Ishikawa (cell line): ENCODE results near the gene PCID2.

Experiments
- RAD21 ChIP-seq: IDR thresholded peaks from 2 replicates; pipeline ENCODE4 v1.6.1; 2012; ENCODE audit warnings: low read depth
- TAF1 ChIP-seq: IDR thresholded peaks from 2 replicates; pipeline ENCODE4 v1.6.1; 2012; ENCODE audit warnings: low read depth, mild to moderate bottlenecking
- TF ChIP-seq, protein P1 (sequence below): IDR thresholded peaks from 2 replicates; pipeline ENCODE4 v1.6.1; 2012

DNA sequence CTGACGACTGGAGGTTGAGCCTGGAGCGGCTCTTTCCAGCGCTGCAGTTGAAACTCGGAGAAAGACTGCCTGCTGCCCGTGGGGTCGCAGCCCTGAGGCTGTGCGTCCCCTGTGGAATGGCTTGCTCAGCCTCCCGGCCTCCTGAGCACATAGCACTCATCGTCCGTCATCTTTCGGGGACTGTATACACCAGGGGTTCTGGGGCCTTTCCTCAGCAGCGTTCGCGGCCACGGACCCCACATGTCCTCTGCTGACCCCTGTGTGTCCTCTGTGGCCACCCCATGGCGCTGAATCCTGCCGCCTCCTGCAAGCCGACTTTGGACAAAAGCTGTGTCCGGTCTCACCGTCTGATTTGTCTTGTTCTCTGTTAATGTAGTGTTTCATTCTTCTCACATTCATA, 21.3 kb upstream of the PCID2 start:
- no peak for TF ChIP-seq RAD21
- TF ChIP-seq, protein P1, sequence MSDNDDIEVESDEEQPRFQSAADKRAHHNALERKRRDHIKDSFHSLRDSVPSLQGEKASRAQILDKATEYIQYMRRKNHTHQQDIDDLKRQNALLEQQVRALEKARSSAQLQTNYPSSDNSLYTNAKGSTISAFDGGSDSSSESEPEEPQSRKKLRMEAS, result no peak
- TF ChIP-seq TAF1, result no peak
